Ramos (cell line): Measurements from ENCODE around the gene NBAS.

Experiments used
- in situ Hi-C: fragments of 300-500 bp; cut with MboI; formaldehyde crosslinking; loops from one replicate; pipeline ENCODE4 v1.14.3; 2022; ENCODE audit warnings: low sequenced_read_pairs; ENCODE audit not compliant: unreplicated experiment

Gene NBAS

DNA sequence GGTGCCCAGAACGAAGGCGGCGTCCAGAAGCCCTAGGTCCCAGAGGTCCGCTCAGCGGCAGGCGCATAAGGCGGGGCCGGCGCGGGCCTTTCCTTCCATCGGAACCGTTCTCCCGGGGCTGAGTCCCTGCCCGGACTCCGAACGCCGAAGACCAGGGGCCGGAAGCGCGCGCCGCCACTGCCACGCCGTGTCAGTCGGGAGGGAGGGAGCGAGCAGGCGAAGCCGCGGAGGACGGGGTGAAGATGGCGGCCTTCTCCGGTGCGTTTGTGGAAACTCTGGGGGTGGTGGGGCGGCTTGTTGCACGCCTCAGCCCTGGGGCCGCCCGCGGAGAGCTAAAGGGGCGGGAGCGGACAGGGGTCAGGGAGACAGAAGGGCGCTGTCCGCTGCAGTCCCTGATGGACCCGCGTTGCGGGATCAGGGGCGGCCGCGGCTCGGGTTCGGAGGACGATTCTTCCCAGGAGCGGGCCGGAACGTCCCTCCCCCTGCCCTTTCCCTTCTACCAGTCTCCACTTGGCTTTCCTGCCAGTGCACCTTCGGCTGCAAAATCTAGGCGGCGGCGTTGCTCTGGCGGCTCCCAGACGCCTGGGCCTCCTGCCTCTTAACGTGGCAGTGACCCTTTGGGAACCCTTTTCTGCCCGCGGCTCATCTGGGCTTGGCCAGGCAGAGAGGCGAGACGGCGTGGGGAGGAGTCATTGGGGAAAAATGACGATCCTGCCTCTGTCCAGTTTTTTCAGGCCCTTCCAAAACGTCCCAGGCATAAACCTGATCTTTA is 30.7 kb upstream of the NBAS start, which contains the start of gene DDX1:
TSS of gene DDX1 (plus strand) at position 177 of the 772 bp plus-strand sequence. CDS start at position 243, 66 bp downstream.
- in situ Hi-C loops, result loop anchor here (25.0 kb wide), 1 partner anchor 455 kb away; no protein-coding TSS in a partner anchor

DNA sequence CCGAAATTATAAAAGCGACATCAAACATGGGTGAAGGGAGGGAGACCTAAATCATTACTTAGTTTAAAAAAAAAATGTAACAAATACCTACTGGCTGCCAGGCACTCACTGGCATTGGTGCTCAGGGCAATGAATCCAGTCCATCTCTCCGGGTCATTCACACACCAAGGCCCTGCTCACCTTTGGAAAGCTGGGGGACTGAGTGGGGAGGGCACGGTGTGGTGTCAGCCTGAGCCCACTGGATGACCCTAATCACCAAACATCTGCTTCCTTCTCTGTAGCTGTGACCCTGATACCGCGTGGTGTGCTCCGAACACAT is 30.2 kb upstream of the NBAS start:
- in situ Hi-C loops, result loop anchor here (25.0 kb wide), 1 partner anchor 454 kb away; no protein-coding TSS in a partner anchor

DNA sequence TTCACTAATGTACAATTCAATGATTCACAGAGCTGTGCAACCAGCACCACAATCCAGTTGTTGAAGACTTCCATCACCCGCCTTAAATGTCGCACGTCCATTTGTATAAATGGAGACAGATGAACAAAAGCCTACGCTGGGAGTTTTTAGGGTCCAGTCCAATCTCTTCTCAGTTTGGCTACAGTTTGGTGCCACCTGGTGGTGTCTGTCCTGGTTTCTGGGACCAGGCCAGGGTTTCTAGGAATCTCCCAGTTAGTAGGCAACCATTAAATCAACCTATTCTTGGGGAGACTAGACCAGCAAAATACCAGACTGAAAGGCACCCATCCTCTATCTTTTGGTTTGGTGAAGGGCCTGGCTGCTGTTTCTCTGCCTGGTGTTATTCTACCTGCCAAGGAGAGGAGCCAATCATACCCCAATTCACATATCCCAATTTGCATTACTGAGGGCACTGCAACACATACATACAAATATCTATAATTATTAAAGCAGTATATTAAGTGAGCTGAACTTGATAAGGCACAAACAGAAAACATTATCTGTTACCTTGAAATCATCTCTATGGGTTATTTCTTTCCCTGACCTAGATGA is 27.3 kb upstream of the NBAS start:
- in situ Hi-C loops, result loop anchor here (10.0 to 25.0 kb wide), 2 partner anchors 451 to 684 kb away; no protein-coding TSS in a partner anchor

DNA sequence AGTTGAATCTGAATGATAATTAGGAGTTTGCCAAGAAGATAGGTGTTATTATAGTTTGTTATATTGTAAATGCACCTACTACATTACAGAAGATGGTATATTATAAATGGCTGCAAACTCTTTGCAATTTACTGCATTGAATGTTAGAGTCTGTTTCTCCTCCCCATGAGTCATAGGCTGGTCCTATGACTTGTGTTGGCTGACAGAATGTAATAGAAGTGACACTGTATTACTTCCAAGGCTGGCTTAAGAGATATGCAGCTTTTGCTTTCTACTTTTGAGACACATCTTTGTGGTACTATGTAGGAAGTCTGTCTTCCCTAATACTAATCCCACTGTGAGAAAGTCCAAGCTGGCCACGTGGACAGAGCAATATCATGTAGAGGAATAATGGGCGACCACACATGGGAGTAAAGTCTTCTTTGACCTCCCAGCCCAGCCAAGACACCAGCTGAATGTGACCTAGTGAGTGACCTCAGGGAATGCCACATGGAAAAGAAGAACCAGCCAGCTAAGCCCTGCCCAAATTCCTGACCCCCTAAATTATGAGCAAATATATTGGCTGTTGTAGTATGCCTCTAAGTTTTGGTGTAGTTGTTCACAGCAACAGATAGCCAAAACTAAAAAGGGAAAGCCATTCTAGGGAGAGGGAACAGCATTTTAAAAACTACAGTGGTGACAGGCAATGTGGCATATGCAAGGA is 23.8 kb upstream of the NBAS start:
- in situ Hi-C loops, result loop anchor here (10.0 to 25.0 kb wide), 2 partner anchors 448 to 680 kb away; no protein-coding TSS in a partner anchor

DNA sequence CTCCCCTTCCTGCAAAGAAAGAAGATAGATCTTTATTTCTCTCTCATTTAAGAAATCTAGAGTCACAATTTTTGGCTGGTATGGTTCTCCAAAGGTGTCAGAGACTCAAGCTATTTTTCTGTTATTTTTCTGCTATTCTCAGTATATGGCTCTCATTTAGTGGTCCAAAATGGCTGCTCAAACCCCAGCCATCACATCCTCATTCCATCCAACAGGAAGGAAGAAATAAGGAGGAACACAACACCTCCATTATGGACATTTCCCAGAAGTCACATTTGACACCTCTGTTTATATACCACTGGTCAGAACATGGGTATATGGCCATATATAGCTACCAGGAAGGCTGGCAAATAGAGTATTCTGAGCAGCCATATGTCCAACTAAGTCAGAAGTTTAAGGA is 23.2 kb upstream of the NBAS start:
- in situ Hi-C loops, result loop anchor here (10.0 to 25.0 kb wide), 2 partner anchors 447 to 680 kb away; no protein-coding TSS in a partner anchor

DNA sequence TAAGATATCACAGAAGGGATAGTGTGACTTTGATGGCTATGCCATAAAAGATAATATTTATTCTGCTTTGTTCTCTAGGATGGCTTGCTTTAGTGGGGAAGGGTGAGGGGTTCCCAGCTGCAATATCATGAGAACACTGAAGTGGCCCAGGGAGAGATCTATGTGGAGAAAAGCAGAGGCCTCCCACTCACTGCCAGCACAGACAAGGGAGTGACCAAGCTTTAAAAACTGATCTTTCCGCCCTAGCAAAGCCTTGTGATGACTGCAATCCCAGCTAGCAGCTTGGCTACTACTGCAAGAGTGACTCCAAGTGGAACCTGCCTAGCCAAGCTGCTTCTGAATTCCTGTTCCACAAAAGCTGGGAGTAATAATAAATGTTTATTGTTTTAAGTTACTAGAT is 22.7 kb upstream of the NBAS start:
- in situ Hi-C loops, result loop anchor here (10.0 to 25.0 kb wide), 2 partner anchors 447 to 679 kb away; no protein-coding TSS in a partner anchor

DNA sequence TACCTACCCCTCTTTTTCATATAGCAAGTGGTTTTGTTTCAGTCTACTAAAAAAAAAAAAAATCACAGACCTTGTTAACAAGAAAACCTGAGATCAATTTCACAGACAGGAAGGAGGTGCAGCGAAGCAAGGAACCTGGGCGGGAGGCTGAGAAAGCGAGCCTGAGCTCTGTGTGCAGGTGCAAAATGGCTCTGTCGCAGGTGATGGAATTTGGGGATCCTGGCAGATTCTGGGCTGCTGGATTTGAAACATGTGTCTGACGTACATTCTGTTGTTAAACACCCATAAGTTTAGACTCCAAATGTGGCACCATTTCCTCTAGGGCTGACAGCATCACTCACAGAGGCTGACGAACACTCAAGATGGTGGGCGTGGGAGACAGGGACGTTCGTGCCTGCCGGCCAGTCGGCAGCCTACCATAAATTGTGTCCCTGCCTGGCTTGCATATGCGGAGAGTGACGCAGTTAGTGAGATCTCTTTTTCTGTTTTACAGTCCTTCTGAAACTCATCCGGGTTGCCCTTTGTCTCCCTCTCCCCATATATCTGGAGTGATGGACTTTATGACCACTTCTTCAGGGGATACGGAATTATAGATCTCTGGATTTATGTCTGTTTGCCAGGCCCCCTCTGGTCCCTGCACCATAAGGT is 21.7 kb upstream of the NBAS start:
- in situ Hi-C loops, result loop anchor here (10.0 to 25.0 kb wide), 2 partner anchors 446 to 678 kb away; no protein-coding TSS in a partner anchor

DNA sequence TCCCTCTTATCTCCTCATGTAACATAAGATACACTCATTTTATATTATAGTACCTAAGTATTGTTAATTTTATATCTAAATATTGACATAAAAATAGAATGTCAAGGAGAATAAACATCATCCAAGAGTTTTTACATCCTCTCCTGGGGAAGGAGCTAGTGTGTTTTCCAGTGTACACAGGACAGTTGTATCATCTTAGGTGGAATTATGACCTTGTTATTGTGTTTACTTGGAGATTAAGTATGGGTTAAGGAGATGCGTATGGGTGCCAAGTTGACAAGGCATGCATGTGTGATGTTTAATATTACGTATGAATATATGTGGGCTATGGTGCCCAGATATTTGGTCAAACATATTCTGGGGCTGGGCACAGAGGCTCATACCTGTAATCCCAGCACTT is 19.3 kb upstream of the NBAS start:
- in situ Hi-C loops, result loop anchor here (10.0 to 25.0 kb wide), 2 partner anchors 443 to 676 kb away; no protein-coding TSS in a partner anchor

DNA sequence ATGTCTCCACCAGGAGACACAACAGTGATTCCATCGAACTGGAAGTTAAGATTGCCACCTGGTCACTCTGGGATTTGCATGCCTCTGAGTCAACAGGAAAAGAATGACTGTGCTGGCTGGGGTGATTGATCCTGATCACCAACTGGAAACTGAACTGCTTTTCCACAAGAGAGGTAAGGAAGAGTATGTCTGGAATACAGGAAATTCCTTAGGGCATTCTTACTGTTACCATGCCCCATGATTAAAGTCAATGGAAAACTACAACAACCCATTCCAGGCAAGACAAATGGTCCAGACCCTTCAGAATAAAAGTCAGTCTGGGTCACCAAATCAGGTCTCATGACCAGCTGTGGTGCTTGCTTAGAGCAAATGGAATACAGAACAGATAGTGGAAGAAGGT is 18.5 kb upstream of the NBAS start:
- in situ Hi-C loops, result loop anchor here (10.0 to 25.0 kb wide), 2 partner anchors 442 to 675 kb away; no protein-coding TSS in a partner anchor

DNA sequence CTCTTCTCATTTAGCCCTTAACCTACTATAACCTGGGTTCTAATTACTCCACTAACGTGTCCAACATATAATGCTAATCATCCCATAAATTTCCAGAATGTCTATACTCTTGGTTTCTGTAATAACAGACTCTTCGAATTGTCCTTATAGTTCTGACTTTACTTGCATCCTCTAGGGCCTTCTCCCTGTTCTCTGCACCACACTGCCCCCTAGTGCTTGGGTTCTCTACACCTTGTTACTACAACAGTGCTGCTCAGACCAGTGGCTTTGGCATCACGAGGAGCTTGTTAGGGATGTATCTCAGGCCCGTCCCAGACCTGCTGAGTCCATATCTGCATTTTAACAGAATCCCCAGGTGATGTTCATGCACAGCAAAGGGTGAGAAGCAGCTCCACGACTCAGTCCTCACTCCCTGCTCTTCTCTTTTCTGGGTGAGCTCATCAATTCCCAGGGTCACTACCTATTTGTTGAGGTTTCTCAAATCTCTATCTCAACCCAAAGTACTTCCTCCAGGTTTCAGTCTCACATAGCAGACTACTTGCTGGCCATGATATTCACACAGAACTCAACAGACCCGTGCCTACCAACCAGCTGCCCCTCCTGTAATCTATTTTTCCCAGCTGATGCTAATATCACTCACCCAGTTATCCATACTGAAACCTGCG is 16.1 kb upstream of the NBAS start:
- in situ Hi-C loops, result loop anchor here (25.0 kb wide), 1 partner anchor 440 kb away; no protein-coding TSS in a partner anchor

DNA sequence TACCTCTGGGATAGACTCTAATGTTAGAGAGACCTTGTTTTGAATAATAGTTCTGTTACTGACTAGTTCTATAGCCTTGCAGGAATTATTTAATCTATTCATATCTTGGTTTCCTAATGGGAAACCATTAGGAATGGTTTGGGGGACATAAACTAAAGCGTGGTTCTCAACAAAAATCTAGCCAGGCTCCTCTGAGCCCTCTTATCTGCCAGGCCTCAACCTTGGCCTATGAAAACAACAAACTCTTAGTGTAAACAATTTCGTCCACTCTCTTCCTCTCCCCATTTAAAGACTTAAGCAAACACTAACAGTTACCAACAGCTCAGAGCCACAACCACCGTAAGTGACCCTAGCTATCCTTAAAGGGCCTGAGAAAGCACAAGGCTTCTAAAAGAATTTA is 10.6 kb upstream of the NBAS start:
- in situ Hi-C loops, result no loop called here

DNA sequence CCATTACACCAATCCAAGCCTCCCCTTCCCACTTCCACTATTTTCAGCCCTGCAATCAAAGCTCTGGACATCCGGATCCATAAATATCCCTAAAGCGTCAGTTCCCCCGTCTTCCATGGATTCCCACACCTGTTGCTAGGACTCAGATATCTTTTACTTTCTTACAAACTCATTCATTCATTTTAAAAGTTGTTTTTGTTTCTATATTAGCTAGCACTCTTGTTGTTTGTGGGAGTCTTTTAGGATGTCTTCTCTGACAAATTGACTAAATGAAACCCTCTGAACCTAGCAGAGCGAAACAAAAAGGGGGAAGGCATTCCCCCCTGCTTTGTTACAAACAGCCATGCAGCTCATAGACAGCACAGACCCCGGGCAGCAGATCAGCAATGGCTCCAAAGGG is 9.0 kb upstream of the NBAS start:
- in situ Hi-C loops, result no loop called here

DNA sequence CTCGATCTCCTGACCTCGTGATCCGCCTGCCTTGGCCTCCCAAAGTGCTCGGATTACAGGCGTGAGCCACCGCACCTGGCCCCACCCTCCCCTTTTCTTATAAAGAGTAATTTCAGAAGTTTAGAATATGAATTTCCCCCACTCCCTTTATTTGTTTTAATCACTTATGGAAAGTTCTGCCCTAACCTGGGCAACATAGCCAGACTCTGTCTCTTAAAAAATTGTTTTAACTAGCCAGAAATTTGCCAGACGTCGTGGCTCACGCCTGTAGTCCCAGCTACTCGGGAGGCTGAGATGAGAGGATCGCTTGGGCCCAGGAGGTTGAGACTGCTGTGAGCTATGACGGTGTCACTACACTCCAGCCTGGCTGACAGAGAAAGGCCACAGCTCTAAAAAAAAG is 7.7 kb upstream of the NBAS start:
- in situ Hi-C loops, result no loop called here

DNA sequence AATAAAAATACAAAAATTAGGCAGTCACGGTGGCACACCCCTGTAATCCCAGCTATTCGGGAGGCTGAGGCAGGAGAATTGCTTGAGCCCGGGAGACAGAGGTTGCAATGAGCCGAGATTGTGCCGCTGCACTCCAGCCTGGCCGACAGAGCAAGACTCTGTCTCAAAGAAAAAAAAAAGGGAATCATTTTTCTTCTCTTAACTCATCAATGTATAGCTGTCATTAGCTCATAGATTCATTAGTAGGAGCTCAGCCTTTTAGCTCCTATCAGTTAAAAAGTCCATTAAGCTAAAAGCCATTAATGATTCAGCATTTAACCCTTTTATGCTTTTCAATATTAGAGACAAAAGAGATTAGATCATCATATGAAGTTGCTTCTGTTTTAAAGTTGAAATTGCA is 5.8 kb upstream of the NBAS start:
- in situ Hi-C loops, result no loop called here

DNA sequence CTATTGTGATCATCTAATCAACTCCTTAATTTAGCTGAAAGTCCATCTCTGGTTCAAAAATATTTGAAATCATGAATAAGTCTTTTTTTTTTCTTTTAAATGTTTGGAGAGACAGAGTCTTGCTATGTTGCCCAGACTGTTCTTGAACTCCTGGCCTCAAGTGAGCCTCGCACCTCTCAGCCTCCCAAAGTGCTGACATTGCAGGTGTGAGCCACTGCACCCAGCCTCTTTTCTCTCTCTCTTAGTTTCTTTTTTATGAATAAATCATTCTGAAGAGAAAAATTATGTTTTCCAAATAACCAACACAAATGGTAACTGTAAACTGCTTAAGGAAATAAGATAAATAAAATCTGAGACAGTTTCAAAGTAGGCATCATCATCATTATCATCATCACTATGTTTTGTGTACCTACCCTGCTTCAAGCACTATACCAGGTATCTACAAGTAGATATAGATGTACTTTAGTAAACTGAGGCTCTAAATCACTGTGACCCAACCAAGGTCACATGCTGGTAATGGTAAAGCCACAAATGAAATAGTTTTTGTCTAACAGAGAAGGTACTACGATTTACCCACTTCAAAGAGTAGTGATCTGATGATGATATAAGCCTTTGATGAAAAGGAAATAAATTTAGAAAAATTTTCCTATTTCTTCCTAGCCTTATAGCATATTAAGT is 5.0 kb upstream of the NBAS start:
- in situ Hi-C loops, result no loop called here

DNA sequence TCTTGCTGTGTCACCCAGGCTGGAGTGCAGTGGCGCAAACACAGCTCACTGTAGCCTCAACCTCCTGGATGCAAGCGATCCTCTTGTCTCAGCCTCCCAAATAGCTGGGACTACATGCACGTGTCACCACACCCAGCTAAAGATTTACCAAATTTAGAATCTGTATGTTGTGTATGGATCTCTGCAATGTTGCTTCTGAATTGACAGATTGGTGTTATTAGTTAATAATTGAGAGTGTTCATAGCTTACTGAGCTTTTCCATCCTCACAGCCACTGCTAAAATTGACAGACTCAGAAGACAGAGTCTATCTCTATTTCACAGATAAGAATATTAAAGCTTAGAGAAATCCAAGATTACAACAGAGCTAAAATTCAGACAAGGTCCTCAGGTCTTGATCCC is 4.3 kb upstream of the NBAS start:
- in situ Hi-C loops, result no loop called here

DNA sequence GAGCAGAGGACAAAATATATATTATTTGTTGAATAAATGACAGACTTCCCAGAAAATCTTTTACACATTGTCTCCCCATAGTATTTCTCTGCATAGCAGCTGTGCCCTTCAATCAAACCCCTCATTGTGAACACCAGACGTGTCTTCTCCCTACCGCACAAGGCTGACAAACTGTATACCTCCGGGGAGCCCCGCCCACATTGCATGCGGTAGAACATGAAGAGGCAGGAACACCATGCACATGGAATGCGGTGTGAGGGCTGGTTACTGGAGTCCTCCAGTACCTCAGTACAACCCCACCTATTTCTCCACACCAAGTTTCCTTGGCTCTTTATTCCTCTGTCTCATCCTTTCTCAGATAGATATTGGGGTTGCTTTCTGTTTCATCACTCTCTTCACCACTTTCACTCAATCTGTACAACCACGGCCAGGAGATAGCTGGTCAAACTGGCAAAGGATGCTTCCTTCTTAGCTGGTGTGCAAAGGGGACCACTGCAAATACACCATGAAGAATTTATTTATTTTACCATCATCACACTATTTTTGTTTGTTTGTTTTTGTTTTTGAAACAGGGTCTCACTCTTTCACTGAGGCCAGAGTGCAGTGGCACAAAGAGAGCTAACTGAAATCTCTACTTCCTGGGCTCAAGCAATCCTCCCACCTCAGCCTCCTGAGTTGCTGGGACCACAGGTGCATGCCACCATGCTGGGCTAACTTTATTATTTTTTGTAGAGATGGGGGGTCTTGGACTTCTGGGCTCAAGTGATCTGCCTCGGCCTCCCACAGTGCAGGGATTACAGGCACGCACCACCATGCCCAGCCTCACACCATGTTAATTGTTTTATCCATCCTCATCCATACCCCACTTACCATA is 2.3 kb upstream of the NBAS start:
- in situ Hi-C loops, result no loop called here

DNA sequence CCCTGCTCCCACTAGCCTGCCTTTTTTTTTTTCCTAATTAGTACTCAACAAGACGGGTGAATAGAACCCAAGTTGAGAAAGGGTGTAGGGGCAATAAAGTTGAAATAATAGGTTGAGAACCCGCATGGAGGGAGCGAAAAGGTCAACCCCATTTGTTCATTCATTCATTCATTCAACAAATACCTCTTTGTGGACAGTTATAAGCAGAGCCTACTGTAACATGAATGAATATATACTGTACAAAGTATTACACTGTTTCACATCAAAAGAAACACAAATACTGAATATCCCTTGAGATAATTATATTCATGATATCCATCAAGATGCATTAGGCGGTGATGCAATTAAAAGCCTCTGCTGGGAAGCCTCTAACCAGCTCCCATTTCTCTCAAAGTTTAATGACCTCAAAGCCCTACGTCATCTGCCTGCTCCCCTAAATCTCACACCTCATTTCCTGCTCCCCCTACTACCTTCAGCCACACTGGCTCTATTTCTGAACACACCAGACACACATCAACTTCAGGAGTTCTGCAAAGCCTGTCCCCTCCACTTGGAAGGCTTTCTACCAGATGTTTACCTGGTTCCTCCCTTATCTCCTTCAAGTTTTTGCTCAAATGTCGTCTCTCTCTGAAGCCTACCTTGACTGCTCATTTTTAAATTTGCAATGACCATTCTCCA is 1.4 kb upstream of the NBAS start:
- in situ Hi-C loops, result no loop called here
